Hippocampal formation (tissue), 2 donors: ENCODE measurements around the gene EIF3D.
"Not testable (repeated sequence)": the region's sequence is repeated elsewhere in the genome, so short reads cannot be mapped to it uniquely, and the experiment has no call there.

ENCODE experiments used
- DNase-seq, 2 donors: peaks; one replicate each; lab custom pipeline; 2025; lab: John Stamatoyannopoulos, UW

Gene EIF3D

GRCh38 chr22:36549033-36549432 is 20.1 kb upstream of the EIF3D start:
- no peak for DNase-seq

DNA sequence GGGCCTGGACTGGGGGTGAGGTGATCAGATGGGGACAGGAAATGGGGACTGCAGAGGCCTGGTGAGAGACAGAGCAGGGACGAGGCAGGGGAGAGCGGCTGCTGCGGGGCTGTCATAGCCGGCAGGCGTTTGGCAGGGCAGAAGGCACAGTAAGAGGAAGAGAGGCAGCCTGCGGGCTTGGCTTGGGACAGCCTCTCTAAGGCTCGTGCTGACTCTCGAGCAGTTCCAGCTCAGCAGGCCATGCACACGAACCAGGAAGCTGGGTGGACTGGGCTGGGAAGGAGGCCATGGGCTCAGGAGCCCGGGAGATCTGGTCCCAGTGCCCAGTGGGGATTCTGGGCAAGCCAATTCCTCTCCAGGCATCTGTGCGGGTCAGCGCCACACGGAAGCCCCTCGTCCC is 19.6 kb upstream of the EIF3D start:
- DNase-seq = no peak

- DNase-seq = no peak
These were observed 18.0 kb upstream of the EIF3D start for GRCh38 chr22:36546932-36547331.

GRCh38 chr22:36546092-36546804 is 17.3 kb upstream of the EIF3D start:
- DNase-seq = peak; percentile 16 to 21

DNA sequence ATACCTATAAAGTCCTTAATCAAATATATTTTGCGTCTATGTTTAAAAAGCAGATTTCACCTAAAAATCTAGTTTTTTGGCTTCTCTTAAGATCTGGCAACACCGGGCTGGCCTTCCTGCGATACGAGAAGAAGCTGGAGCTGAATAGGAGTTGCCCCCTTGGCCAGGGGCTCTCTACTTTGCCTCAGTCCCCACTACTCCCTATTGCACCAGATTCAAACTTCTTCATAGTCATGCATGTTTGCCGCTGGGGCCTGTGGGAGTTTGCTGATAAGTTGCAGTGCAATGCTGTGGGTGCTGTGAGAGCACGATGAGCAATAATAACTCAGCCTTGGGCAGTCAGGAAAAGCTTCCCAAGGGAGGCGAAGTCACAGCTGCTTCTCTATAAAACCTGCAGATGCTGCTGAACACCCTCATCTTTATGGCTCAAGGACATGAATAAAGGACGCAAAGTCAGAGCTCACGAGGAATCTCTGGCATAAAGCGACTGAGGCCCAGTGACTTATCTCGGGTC is 15.2 kb upstream of the EIF3D start:
- DNase-seq = no peak

DNA sequence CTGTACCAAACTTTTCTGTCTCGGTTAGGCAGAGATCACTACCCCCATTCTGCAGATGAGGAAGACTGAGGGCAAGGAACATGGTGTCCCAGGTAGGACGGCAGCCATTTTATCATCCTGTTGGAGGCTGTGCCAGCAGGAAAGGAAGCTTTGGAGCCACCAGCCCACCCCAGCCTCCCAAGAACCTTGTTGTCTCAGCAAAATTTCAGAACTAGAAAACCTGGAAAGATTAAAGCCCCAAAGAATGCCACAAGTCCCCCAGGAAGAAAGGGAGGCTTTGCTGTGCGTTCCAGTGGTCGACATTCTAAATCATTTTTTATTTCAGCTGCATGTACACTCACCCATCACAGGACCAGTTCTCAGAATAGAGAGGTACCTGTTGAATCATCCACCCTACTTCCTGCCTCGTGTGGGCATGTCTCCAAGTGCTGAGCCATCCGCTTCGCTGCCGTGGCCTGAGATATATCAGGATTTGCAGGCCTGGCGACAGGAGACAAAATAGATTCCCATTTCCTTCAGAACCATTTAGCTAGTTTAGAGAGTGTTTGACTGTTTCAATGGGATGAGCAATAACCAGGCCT is 13.0 kb upstream of the EIF3D start:
- DNase-seq = no peak

GRCh38 chr22:36540867-36541642 is 12.1 kb upstream of the EIF3D start:
- DNase-seq = no peak

DNA sequence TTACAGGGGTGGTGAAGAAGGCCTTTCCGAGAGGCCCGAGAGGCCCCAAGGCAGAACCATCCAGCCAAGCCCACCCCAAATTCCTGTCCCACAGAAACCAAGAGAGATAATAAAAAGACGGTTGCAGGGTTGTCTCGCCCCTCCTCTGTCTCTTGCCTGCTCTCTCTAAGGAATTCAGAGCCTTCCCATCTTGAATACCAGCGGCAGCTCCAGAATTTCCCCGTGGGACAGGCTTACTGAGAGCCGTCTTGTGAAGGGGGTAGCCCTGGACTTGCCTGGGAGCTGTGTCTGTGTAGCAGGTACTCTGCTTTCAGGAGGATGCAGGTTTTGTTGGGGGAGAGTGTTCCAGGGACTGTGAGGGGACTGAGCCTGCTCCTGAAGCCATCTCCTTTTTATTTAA is 9.6 kb upstream of the EIF3D start:
- DNase-seq = no peak

DNA sequence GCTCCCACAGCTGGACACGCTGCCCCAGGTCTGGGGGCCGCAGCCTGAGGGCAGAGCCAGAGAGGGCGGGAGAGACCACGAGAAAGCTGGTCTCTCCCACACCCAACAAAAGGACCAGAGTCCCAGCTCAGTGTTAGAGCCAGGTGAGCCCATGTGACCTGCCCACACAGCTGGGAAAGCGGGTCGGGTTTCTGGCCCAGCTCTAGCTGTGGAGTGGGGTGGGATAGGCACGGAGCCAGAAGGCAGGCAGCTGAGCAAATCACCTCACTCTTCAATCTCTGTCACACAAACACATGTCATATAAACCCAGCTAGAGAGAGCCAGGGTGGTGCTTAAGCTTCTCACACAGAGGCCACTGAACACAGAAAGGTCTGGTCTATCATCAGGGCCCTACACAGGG is 7.8 kb upstream of the EIF3D start:
- DNase-seq = no peak

DNA sequence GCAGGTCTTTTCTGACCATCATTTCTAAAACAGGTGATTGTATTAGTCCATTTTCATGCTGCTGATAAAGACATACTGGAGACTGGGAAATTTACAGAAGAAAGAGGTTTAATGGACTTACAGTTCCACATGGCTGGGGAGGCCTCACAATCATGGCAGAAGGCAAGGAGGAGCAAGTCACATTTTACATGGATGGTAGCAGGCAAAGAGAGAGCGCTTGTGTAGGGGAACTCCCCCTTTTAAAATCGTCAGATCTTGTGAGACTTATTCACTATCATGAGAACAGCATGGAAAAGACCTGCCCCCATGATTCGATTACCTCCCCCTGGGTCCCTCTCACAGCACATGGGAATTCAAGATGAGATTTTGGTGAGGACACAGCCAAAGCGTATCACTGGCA is 4.4 kb upstream of the EIF3D start:
- not testable (repeated sequence) for DNase-seq

GRCh38 chr22:36532466-36532865 is 3.5 kb upstream of the EIF3D start:
- no peak for DNase-seq

GRCh38 chr22:36528341-36528740 is 625 bp downstream of the EIF3D start:
- no peak for DNase-seq

GRCh38 chr22:36522662-36523061 is 6.3 kb downstream of the EIF3D start:
- no peak for DNase-seq

DNA sequence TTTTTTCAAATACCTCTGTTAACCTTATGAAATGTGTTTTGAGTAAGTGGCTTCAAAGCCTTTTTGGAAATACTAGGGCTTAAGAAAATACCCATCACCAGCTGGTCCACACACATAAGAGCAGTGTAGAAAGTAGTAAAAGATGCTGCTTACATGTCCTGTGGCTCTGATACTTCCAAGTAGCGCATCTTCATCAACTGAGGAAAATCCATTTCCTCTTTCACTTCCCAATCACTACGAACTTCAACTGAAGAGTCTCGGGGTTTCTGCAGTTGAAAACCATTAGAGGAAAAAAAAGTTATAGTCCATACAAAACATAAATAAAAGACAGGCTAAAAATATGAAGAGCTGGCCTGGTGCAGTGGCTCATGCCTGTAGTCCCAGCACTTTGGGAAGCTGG is 8.5 kb downstream of the EIF3D start:
- no peak for DNase-seq

DNA sequence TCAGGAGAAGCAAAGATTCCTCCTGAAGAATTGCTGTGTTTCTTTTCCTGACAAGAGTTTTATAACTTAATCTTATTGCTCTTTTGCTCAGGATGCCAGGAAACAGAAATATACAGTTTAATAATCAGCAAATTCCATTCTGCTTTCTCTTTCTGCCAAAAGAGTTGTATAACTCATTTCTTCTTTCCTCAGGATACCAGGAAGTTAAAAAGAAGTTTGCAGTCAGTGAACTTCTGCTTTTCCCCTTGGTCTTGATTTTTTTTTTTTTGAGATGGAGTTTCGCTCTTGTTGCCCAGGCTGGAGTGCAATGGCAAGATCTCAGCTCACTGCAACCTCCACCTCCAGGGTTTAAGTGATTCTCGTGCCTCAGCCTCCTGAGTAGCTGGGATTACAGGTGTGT is 9.1 kb downstream of the EIF3D start:
- not testable (repeated sequence) for DNase-seq

GRCh38 chr22:36514766-36515165 is 14.2 kb downstream of the EIF3D start:
- DNase-seq = no peak

GRCh38 chr22:36512991-36513390 is 16.0 kb downstream of the EIF3D start:
- no peak for DNase-seq

DNA sequence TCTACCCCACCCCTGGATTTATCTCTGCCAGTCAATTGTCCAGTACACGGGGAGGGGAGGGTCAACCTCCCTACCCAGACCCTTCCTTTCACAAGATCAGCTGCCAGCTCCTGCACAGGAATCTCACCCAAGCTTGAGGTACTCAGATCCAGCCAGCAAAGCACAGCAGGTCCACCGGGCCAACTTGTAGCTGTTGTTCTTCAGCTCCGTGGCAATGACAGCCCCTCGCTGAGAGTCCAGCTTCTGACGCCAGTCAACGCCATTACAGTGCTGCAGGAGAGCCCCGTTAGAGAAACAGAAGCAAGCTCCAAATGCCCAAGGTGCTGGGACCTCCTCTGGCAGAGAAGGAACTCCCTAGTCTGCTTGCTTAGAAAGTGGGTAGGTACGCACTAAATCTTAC is 16.6 kb downstream of the EIF3D start:
- no peak for DNase-seq

DNA sequence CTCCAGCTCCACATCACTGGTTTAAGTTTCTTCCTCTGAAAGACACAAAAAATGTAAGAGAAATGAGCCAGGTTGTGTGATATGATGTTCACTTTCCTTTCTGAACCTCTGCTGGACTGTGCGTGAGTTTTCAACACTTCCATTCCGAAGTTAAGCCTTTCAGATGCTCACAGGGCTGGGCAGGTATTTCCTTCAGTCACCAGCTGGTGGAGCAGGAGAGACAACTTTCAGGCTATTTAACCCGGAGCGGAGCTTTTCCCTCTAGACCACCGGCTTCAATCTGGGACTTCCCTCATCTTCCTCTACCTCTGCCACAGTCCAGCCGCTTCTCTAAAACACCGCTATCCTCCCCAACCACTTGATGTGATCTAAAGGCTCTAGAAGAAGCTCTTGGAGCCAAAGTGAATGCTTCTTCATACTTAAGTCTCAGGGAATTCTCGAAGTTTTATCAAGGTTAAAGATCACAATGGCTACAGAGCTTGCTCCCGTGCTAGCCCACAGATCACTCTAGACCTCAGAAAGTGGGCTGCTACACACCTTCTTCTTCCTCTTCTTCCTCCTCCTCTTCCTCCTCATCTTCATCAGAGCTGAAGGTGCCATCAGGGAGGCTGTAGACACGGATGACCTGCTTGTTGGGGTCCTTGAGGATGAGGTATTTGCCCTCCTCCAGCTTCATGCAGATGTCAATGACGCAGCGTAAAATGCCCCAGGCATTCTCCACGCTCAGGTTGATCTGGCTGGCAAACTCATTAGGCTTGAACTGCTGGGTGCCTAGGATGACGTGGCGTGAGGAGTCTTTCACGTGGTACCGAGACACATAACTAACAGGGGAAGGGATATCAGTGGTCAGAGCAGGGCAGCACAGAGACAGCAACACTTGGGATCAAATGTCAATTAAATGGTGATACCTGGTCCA is 17.7 kb downstream of the EIF3D start:
- peak in 1 of 2 donors; percentile 6 for DNase-seq

DNA sequence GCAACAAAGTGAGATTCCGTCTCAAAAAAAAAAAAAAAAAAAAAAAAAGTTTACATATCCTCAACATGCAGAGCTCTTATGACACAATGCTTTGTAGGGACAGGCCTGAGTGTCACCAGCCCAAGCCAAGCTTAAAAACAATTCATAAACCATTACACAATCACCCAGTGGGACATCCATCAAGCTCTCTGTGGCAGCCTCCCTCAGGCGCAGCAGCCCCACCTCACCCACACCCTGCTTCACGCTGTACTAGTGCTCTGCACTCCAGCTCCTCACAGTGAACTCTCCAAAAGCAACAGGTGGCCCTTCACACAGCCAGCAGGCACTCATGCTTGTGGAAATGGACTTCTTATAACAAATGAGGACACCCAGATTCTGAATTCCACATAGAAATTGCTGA is 18.6 kb downstream of the EIF3D start:
- DNase-seq = no peak

- DNase-seq = no peak
These were observed 21.4 kb downstream of the EIF3D start for GRCh38 chr22:36507518-36508010.
